IMR-90 (cell line): ENCODE results near the gene PTPRN2.

Source experiments
- TF ChIP-seq, protein P1 (sequence below): conservative IDR thresholded peaks from 2 replicates; pipeline ENCODE4 v1.5.1; 2012; ENCODE audit warnings: mild to moderate bottlenecking, low read depth, low read length, improper control_type of control experiment
- TF ChIP-seq, protein P2 (sequence below): fragments of 150-350 bp; IDR thresholded peaks from 2 replicates; pipeline ENCODE4 v1.6.1; 2016; ENCODE audit warnings: low read depth, mild to moderate bottlenecking, low read length, moderate library complexity, borderline replicate concordance

DNA sequence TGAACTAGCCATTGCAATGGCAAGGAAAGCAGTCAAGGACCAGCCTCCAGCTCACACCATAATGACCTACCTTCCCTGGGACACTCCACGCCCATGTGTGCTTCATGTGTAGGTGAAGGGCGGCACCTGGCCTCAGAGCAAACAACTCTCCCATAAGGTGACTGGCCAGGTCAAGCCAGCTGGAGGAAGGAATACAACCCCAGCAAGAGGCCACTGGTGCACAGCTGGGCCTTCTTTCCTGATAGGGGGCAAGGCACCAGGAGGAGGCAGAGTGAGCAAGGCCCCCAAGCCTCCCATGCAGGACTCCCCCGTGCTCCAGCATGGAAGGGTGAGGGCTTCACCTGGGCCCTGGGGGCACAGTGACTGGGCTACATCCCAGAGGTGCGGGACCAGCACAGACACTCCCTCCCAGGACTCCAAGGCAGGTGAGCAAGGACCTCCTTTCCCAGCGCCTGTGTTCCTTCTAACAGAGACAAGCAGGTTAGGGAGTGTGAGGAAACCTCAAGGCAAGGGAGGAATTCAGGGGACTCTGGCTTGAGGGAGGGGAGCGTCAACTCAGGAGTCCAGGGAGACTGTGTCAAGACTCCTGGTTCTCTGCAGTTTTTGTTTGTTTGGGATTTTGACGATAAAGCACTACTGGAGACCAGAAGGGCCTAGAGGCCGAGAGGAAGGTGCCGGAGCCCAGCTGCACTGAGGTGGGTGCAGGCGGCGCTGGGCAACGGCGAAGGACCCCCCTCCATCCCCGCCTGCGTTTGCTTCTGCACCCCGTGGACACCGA is 1.7 kb downstream of the PTPRN2 start:
- TF ChIP-seq, protein P1, sequence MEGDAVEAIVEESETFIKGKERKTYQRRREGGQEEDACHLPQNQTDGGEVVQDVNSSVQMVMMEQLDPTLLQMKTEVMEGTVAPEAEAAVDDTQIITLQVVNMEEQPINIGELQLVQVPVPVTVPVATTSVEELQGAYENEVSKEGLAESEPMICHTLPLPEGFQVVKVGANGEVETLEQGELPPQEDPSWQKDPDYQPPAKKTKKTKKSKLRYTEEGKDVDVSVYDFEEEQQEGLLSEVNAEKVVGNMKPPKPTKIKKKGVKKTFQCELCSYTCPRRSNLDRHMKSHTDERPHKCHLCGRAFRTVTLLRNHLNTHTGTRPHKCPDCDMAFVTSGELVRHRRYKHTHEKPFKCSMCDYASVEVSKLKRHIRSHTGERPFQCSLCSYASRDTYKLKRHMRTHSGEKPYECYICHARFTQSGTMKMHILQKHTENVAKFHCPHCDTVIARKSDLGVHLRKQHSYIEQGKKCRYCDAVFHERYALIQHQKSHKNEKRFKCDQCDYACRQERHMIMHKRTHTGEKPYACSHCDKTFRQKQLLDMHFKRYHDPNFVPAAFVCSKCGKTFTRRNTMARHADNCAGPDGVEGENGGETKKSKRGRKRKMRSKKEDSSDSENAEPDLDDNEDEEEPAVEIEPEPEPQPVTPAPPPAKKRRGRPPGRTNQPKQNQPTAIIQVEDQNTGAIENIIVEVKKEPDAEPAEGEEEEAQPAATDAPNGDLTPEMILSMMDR, result no peak
- TF ChIP-seq, protein P2, sequence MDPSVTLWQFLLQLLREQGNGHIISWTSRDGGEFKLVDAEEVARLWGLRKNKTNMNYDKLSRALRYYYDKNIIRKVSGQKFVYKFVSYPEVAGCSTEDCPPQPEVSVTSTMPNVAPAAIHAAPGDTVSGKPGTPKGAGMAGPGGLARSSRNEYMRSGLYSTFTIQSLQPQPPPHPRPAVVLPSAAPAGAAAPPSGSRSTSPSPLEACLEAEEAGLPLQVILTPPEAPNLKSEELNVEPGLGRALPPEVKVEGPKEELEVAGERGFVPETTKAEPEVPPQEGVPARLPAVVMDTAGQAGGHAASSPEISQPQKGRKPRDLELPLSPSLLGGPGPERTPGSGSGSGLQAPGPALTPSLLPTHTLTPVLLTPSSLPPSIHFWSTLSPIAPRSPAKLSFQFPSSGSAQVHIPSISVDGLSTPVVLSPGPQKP, result no peak
